ENCODE measurements around the gene IDUA. TPM values are rescaled to one million over a fixed set of nuclear protein-coding genes. Genes with fewer than 3 reads are reported as not detected.

IDUA gene
- polyA plus RNA-seq, 3 donors = 6.4 to 64.4 (median 8.5) TPM

DNA sequence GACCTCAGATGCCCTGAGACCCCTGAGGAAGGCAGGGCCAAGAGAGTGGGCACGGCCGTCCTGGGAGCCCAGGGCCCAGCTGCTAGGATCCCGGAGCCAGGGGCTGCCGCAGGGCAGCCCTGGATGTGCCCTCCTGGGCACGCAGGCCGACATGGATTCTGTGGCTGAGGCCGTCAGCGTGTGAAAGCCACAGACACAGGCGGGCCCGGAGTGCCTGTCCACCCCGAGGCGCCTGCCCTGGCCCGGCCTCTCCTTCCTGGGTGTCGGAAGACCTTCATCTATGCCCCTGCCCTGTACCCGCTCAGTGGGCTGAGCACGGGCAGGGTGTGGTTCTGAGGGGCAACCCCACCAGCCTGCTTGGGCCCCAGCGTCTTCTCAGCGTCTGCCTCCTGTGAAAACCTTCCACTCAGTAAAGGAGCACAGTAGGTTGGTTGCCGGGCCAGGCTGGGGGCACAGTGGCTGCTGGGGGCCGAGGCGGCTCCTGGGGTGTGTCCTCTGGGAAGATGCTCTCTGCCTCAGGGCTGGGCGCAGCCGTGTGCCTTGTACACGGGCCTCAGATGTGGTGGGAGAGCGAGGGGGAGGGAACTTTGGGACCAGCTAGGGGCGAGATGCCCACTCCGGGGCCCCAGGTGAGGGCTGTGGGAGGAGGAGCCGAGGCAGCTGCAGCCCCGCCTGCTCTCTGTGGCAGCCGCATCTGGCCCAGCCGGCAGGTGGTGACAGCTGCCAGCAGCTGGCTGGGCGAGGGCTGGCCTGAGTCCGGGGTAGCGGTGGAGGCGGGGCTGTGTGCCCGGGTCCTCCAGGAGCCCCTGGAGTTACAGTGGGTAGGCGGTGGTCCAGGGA lies 45.3 kb downstream of the IDUA start:
- TF ChIP-seq, protein P1, sequence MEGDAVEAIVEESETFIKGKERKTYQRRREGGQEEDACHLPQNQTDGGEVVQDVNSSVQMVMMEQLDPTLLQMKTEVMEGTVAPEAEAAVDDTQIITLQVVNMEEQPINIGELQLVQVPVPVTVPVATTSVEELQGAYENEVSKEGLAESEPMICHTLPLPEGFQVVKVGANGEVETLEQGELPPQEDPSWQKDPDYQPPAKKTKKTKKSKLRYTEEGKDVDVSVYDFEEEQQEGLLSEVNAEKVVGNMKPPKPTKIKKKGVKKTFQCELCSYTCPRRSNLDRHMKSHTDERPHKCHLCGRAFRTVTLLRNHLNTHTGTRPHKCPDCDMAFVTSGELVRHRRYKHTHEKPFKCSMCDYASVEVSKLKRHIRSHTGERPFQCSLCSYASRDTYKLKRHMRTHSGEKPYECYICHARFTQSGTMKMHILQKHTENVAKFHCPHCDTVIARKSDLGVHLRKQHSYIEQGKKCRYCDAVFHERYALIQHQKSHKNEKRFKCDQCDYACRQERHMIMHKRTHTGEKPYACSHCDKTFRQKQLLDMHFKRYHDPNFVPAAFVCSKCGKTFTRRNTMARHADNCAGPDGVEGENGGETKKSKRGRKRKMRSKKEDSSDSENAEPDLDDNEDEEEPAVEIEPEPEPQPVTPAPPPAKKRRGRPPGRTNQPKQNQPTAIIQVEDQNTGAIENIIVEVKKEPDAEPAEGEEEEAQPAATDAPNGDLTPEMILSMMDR (IDR thresholded peaks at IDR 0.05) = no peak

DNA sequence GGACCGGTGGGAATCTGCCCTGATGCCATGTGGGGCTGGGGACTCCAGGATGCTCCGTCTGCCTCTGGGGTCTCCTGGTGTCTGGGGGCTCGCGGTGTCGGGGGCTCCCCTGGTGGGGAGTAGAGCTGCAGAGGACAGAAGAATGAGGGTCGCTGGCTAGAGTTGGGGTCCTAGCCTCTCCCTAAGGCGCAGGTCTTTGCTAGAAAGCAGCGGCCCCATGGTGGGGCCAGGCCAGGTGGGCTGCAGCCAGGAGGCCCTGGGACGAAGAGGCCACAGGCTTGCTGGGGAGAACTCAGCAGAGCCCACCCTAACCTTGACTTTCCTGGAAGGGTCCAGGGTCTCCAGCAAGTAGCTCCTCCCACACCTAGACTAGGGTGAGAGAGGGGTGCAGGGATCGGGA lies 46.0 kb downstream of the IDUA start:
- TF ChIP-seq, protein P1 (IDR thresholded peaks at IDR 0.05) = no peak
- H3K4me3 ChIP-seq (replicated peaks in 1 of 3; ENCODE audit: low read depth in 2 of 3, low read length in 3 of 3) = no peak overlapping the region
- H3K27ac Mint-ChIP-seq = no peak overlapping the region
- no peak overlapping the region for H3K9ac ChIP-seq (ENCODE audit: insufficient read depth, low read length, poor library complexity, severe bottlenecking)
- intact Hi-C loops (cut with micrococcal nuclease) = no loop called here
- no peaks in the 10 kb centered on the region for H3K27me3 ChIP-seq (ENCODE audit: control insufficient read depth in 2 of 2, insufficient read depth in 2 of 2, low read length in 2 of 2)
- H3K4me2 ChIP-seq (replicated peaks; ENCODE audit: extremely low read depth, low read length, poor library complexity, severe bottlenecking) = no peak overlapping the region
- H3K79me2 ChIP-seq (ENCODE audit: insufficient read depth, low read length) = no peaks in the 10 kb centered on the region
- no peaks in the 10 kb centered on the region for H3K36me3 Mint-ChIP-seq
- no peak overlapping the region for H3K27ac ChIP-seq (ENCODE audit: low read depth in 1 of 2, low read length in 2 of 2)
- no peak overlapping the region for H3K4me3 Mint-ChIP-seq
- no peaks in the 10 kb centered on the region for H3K9me3 ChIP-seq (replicated peaks in 1 of 2; ENCODE audit: control insufficient read depth in 1 of 2, insufficient read depth in 1 of 2, low read length in 2 of 2)
- no peak for DNase-seq
- peaks cover 4 to 17% (median 5%) of the 10 kb centered on the region in 3 donors for H3K27me3 Mint-ChIP-seq (ENCODE audit: low read depth in 3 of 3)
- no peaks in the 10 kb centered on the region for H3K4me1 Mint-ChIP-seq
- no peaks in the 10 kb centered on the region for H3K9me3 Mint-ChIP-seq
- H2AFZ ChIP-seq (ENCODE audit: insufficient read depth, low read depth, low read length, poor library complexity, severe bottlenecking) = no peak overlapping the region
- 94% methylated on average over 8 of the region's 10 CpGs for WGBS (ENCODE audit: insufficient coverage)
- no peaks in the 10 kb centered on the region for H3K4me1 ChIP-seq (ENCODE audit: control insufficient read depth in 1 of 2, insufficient read depth in 2 of 2, low read length in 2 of 2)
- H4K20me1 ChIP-seq (ENCODE audit: insufficient read depth, low read length) = no peaks in the 10 kb centered on the region
- no peaks in the 10 kb centered on the region for H3K36me3 ChIP-seq (replicated peaks in 1 of 2; ENCODE audit: control insufficient read depth in 1 of 2, insufficient read depth in 2 of 2, low read length in 2 of 2)

More for the DNA sequence above, 45.3 kb downstream of the IDUA start:
- H3K9ac ChIP-seq (ENCODE audit: insufficient read depth, low read length, poor library complexity, severe bottlenecking) = no peak overlapping the region
- H3K27me3 ChIP-seq (ENCODE audit: control insufficient read depth in 2 of 2, insufficient read depth in 2 of 2, low read length in 2 of 2) = no peaks in the 10 kb centered on the region
- Mint-ChIP-seq H3K27me3 (ENCODE audit: low read depth in 3 of 3) (peaks cover 4 to 17% (median 5%) of the 10 kb centered on the region in 3 donors), H3K36me3 (no peaks in the 10 kb centered on the region), H3K4me3 (no peak overlapping the region), H3K4me1 (no peaks in the 10 kb centered on the region), H3K27ac (no peak overlapping the region), H3K9me3 (no peaks in the 10 kb centered on the region)
- WGBS (ENCODE audit: insufficient coverage) = 73% methylated on average over 37 of the region's 37 CpGs
- H2AFZ ChIP-seq (ENCODE audit: insufficient read depth, low read depth, low read length, poor library complexity, severe bottlenecking) = no peak overlapping the region
- DNase-seq = no peak
- H3K27ac ChIP-seq (ENCODE audit: low read depth in 1 of 2, low read length in 2 of 2) = no peak overlapping the region
- no peak overlapping the region for H3K4me3 ChIP-seq (replicated peaks in 1 of 3; ENCODE audit: low read depth in 2 of 3, low read length in 3 of 3)
- no peaks in the 10 kb centered on the region for H3K36me3 ChIP-seq (replicated peaks in 1 of 2; ENCODE audit: control insufficient read depth in 1 of 2, insufficient read depth in 2 of 2, low read length in 2 of 2)
- no peak overlapping the region for H3K4me2 ChIP-seq (replicated peaks; ENCODE audit: extremely low read depth, low read length, poor library complexity, severe bottlenecking)
- no peaks in the 10 kb centered on the region for H4K20me1 ChIP-seq (ENCODE audit: insufficient read depth, low read length)
- no peaks in the 10 kb centered on the region for H3K4me1 ChIP-seq (ENCODE audit: control insufficient read depth in 1 of 2, insufficient read depth in 2 of 2, low read length in 2 of 2)
- H3K9me3 ChIP-seq (replicated peaks in 1 of 2; ENCODE audit: control insufficient read depth in 1 of 2, insufficient read depth in 1 of 2, low read length in 2 of 2) = no peaks in the 10 kb centered on the region
- intact Hi-C loops (cut with micrococcal nuclease) = no loop called here
- no peaks in the 10 kb centered on the region for H3K79me2 ChIP-seq (ENCODE audit: insufficient read depth, low read length)
